Measurements from ENCODE around the gene TOMM5. TPM values are rescaled to one million over a fixed set of nuclear protein-coding genes. Genes with fewer than 3 reads are reported as not detected.

Gene TOMM5
- total RNA-seq, 8 experiments from 2014 or later = 121 to 314 (median 160) TPM

DNA sequence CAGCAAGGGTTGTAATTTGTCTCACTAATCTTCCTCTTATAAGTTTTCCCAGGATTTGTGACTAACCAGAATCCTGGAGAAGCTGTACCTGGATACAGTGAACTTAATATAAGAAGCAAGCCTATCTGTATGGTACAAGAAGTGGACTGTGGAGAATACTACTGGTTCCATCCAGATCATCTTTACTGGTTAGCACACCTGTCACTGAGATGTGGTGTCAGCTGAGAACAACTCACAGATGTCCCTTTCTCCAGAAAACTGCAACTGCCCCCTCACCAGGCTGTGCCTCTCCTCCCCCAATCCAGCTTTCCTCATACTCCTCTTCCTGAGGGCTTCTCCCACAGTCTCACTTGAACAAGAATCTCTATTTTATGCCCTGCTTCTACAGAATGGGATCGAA lies 21.1 kb downstream of the TOMM5 start:
- Histone ChIP-seq H3K27ac (no peak overlapping the region), H3K4me1 (replicated peaks in 1 of 2) (peaks cover 23 to 25% of the 10 kb centered on the region in 2 donors), H3K4me3 (no peak overlapping the region)
- 40 to 100% (median 100%) methylated on average over 1 of the region's 1 CpG; no CpG with 5 or more reads in 5 of the 10 experiments for WGBS, 10 experiments
- in situ Hi-C loops (cut with MboI; ENCODE audit: low pct_unique_long_range_greater_than_20kb in 2 of 9, low sequenced_read_pairs in 9 of 9, unreplicated experiment in 9 of 9) = no loop called here
- no peak for ATAC-seq (replicated peaks in 6 of 8)

DNA sequence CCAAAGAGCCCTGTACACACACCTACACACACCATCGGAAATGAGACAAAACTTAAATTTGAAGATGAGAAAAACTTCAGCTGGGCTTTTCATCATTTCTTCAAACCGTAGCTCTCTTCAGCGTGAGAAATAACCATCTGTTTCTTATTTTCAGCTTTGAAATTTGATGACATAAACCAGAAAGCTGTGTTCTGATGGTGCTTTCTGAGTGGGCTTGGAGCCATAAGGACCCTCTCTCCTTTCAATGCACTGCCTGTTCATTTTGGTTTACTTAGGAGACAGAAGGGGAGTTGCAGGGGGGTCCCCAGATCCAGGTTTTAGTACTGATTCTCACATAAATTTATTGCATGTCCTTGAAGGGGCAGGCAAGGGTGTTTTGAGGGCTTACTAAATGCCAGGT lies 25.7 kb downstream of the TOMM5 start:
- 18 to 100% (median 96%) methylated on average over 1 to 3 of the region's 3 CpGs; no CpG with 5 or more reads in 2 of the 10 experiments for WGBS, 10 experiments
- Histone ChIP-seq H3K4me1 (replicated peaks in 1 of 2) (no peaks in the 10 kb centered on the region), H3K27ac (no peak overlapping the region), H3K4me3 (no peak overlapping the region)
- in situ Hi-C loops (cut with MboI; ENCODE audit: low pct_unique_long_range_greater_than_20kb in 2 of 9, low sequenced_read_pairs in 9 of 9, unreplicated experiment in 9 of 9) = no loop called here
- ATAC-seq (replicated peaks in 6 of 8) = no peak

DNA sequence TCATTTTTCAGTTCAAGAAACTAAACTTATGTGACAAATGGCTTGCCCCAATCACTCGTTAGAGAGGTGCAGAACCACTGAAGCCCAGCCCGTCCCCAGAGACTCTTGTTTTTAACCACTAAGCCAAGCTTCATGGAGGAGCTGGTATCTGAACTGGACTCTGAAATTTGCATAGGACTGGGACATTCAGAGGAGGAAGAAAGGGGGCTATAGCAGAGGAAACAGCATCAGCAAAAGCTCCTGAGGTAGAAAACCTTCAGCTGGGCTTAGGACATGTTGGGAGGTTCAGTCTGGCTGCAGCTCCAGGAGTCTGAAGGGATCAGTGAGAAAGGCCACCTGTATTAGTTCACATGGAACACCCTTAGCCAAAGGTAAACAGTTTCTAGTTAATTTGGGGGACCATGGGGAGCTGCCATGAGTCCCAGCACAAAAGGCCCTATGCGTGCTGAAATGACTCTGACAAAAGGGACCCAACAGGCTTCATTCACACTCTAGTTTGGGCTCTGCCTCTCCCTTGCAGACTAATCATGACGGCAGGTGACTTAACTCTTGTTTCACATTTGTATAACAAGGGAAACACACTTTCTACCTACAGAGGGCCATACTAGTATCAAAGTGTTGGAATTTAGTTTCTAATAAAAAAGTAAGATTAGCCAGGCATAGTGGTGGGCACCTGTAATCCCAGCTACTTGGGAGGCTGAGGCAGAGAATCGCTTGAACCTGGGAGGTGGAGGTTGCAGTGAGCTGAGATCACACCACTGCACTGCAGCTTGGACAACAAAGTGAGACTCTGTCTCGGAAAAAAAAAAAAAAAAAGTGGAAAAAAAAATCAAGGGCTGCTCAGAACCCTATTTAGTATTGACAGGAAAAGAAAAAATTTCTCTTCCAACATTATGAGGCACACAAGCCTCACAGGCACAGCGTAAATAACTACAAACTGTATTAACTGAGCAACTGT lies 26.5 kb downstream of the TOMM5 start:
- no peak for ATAC-seq (replicated peaks in 6 of 8)
- WGBS, 10 experiments = 28 to 100% (median 88%) methylated on average over 1 to 7 of the region's 7 CpGs

DNA sequence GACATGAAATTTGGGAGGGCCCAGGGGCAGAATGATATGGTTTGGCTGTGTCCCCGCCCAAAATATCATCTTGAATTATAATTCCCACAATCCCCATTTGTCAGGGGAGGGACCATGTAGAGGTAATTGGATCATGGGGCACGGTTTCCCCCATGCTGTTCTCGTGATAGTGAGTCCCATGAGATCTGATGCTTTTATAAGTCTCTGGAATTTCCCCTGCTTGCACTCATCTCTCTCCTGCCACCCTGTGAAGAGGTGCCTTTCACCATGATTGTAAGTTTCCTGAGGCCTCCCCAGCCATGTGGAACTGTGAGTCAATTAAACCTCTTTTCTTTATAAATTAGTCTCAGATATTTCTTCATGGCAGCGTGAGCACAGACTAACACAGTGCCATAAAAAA lies 27.5 kb downstream of the TOMM5 start:
- no peak for ATAC-seq (replicated peaks in 6 of 8)
- 60 to 100% (median 91%) methylated on average over 1 to 4 of the region's 4 CpGs; no CpG with 5 or more reads in 2 of the 10 experiments for WGBS, 10 experiments
- in situ Hi-C loops (cut with MboI; ENCODE audit: low pct_unique_long_range_greater_than_20kb in 2 of 9, low sequenced_read_pairs in 9 of 9, unreplicated experiment in 9 of 9) = no loop called here
- Histone ChIP-seq H3K27ac (no peak overlapping the region), H3K4me1 (replicated peaks in 1 of 2) (no peaks in the 10 kb centered on the region), H3K4me3 (no peak overlapping the region)

More for the DNA sequence above, 26.5 kb downstream of the TOMM5 start:
- in situ Hi-C loops (cut with MboI; ENCODE audit: low pct_unique_long_range_greater_than_20kb in 2 of 9, low sequenced_read_pairs in 9 of 9, unreplicated experiment in 9 of 9) = no loop called here
- Histone ChIP-seq H3K4me1 (replicated peaks in 1 of 2) (no peaks in the 10 kb centered on the region), H3K4me3 (no peak overlapping the region), H3K27ac (no peak overlapping the region)

DNA sequence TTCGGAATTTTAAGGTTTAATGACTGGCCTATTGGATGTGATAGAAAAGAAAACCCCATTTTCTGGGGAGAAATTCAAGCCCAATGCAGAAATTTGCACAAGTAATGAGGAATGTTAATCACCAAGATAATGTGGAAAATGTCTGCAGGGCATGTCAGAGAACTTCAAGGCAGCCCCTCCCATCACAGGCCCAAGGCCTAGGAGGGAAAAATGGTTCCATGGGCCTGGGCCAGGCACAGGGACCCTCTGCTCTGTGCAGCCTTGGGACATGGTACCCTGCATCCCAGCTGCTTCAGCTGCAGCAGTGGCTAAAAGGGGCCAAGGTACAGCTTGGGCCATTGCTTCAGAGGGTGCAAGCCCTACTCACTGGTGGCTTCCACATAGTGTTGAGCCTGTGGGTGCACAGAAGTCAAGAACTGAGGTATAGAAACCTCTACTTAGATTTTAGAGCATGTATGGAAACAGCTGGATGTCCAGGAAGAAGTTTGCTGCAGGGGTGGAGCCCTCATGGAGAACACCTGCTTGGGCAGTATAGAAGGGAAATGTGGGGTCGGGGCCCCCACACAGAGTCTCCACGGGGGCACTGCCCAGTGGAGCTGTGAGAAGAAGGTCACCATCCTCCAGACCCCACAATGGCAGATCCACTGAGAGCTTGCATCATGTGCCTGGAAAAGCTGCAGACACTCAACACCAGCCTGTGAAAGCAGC lies 28.4 kb downstream of the TOMM5 start:
- peak in 2 of 8 experiments; percentile 26 to 56 for ATAC-seq (replicated peaks in 6 of 8)
- WGBS, 10 experiments = 0 to 100% (median 69%) methylated on average over 1 to 3 of the region's 3 CpGs; no CpG with 5 or more reads in 3 of the 10 experiments
- Histone ChIP-seq H3K4me1 (replicated peaks in 1 of 2) (no peaks in the 10 kb centered on the region), H3K27ac (no peak overlapping the region), H3K4me3 (no peak overlapping the region)
- in situ Hi-C loops (cut with MboI; ENCODE audit: low pct_unique_long_range_greater_than_20kb in 2 of 9, low sequenced_read_pairs in 9 of 9, unreplicated experiment in 9 of 9) = no loop called here

DNA sequence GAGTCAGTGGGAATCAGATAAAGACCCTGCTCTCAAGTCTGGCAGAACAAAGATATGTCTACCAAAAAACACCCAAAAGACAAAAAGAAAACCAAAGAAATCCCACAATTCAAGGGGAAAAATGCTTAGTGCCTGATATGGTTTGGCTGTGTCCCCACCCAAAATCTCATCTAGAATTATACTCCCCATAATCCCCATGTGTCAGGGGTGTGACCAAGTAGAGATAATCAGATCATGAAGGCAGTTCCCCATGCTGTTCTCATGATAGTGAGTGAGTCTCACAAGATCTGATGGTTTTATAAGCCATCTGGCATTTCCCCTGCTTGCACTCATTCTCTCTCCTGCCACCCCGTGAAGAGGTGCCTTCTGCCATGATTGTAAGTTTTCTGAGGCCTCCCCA lies 29.6 kb downstream of the TOMM5 start:
- H3K4me1 ChIP-seq (replicated peaks in 1 of 2) = no peaks in the 10 kb centered on the region
- 0 to 100% (median 90%) methylated on average over 1 of the region's 1 CpG; no CpG with 5 or more reads in 4 of the 10 experiments for WGBS, 10 experiments
- in situ Hi-C loops (cut with MboI; ENCODE audit: low pct_unique_long_range_greater_than_20kb in 2 of 9, low sequenced_read_pairs in 9 of 9, unreplicated experiment in 9 of 9) = no loop called here
- no peak overlapping the region for H3K27ac ChIP-seq
- no peak overlapping the region for H3K4me3 ChIP-seq
- ATAC-seq (replicated peaks in 6 of 8) = peak in 2 of 8 experiments; percentile 60 to 62

DNA sequence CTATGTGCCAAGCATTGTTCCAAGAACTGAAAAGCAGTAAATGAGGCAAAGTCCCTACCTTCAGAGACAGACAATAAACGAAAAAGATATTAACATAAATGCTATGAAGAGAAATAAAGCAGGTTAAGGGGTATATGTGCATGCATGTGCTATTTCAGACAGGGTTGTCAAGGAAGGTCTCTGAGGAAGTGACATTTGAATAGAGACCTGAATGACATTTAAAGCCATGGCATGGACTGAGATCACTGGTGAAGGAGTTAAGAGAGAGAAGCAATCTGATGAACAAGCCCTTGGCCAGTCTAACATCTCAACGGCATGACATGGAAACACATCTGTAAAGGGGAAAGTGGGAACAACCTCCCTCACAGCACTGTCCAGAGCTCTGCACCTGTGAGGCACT lies 30.7 kb downstream of the TOMM5 start:
- in situ Hi-C loops (cut with MboI; ENCODE audit: low pct_unique_long_range_greater_than_20kb in 2 of 9, low sequenced_read_pairs in 9 of 9, unreplicated experiment in 9 of 9) = no loop called here
- Histone ChIP-seq H3K4me1 (replicated peaks in 1 of 2) (no peaks in the 10 kb centered on the region), H3K4me3 (no peak overlapping the region), H3K27ac (no peak overlapping the region)
- 30 to 92% (median 86%) methylated on average over 1 to 2 of the region's 2 CpGs; no CpG with 5 or more reads in 2 of the 10 experiments for WGBS, 10 experiments
- no peak for ATAC-seq (replicated peaks in 6 of 8)

DNA sequence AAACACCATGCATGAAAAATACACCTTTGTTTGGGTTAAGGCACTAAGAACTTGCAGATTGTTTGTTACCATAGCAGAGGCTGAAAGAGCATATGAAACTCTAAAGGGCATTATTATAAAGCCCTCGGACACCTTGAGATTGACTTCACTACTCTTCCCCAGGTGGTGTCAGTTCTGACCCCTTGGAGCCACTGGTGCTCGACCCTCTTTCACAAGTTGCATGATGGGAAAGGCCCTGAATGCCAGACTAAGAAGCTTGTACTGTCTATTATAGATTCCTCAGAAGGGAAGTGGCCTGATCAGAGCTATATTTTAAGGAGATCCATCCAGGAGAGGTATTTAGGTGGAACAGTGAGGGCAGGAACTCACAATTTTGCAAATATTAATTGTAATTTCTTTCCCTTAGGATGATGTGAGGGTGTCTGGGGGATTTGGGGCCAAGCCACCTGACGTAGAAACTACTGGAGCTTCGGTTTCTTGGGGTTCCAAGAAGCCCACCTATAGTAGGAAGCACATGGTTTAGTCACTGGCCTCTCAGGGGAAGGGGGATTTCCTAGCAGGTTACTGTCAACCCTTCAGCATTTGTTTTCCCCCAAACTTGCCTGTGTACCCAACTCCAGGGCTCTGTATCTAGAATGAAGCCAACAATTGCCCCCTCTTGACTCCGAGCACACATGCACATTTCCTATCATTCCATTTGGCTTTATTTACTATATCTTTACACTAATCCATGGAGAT lies 32.4 kb downstream of the TOMM5 start:
- WGBS, 10 experiments = 90 to 100% (median 100%) methylated on average over 1 to 5 of the region's 5 CpGs; no CpG with 5 or more reads in 1 of the 10 experiments
- in situ Hi-C loops (cut with MboI; ENCODE audit: low pct_unique_long_range_greater_than_20kb in 2 of 9, low sequenced_read_pairs in 9 of 9, unreplicated experiment in 9 of 9) = no loop called here

DNA sequence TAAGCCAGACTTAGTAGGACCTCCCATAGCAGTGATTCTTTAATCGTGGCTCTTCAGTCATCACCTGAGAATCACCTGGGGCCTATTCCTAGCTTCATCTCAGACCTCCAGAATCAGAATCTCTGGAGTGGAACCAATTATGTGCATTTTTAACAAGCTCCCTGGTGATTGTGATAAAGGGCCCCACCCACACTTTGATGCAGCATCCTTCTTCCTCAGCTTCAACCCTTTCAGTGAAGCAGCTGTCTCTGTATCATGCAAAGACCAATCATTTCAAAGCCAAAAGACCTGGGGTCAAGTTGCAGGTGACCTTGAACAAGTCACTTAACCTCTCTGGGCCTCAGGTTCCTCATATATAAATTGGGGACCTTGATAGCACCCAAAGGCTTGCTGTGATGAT lies 33.3 kb downstream of the TOMM5 start:
- in situ Hi-C loops (cut with MboI; ENCODE audit: low pct_unique_long_range_greater_than_20kb in 2 of 9, low sequenced_read_pairs in 9 of 9, unreplicated experiment in 9 of 9) = no loop called here
- 14 to 100% (median 57%) methylated on average over 1 of the region's 1 CpG; no CpG with 5 or more reads in 5 of the 10 experiments for WGBS, 10 experiments

More for the DNA sequence above, 32.4 kb downstream of the TOMM5 start:
- no peak for ATAC-seq (replicated peaks in 6 of 8)
- H3K27ac ChIP-seq = no peak overlapping the region
- H3K4me3 ChIP-seq = no peak overlapping the region
- no peaks in the 10 kb centered on the region for H3K4me1 ChIP-seq (replicated peaks in 1 of 2)

DNA sequence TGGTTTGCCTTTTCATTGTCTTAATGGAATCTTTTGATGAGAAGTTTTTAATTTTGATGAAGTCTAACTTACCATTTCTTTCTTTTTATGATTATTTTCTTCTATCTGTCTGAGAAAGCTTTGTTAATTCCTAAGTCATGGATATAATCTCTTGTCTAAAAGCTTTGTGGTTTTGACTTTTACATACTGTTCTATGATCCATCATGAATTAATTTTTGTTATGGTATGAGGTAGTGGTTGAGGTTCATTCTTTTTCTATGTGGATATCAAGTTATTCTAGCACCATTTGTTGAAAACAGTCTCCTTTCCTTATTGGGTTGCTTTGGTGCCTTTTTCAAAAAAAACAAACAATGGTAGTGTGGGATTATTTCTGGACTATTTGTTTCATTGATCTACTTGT lies 36.6 kb downstream of the TOMM5 start:
- in situ Hi-C loops (cut with MboI; ENCODE audit: low pct_unique_long_range_greater_than_20kb in 2 of 9, low sequenced_read_pairs in 9 of 9, unreplicated experiment in 9 of 9) = no loop called here
- H3K27ac ChIP-seq = no peak overlapping the region
- ATAC-seq (replicated peaks in 6 of 8) = no peak
- no peaks in the 10 kb centered on the region for H3K4me1 ChIP-seq (replicated peaks in 1 of 2)
- H3K4me3 ChIP-seq = no peak overlapping the region

More for the DNA sequence above, 33.3 kb downstream of the TOMM5 start:
- no peak overlapping the region for H3K27ac ChIP-seq
- peak in 1 of 8 experiments; percentile 26 for ATAC-seq (replicated peaks in 6 of 8)
- no peaks in the 10 kb centered on the region for H3K4me1 ChIP-seq (replicated peaks in 1 of 2)
- H3K4me3 ChIP-seq = no peak overlapping the region

DNA sequence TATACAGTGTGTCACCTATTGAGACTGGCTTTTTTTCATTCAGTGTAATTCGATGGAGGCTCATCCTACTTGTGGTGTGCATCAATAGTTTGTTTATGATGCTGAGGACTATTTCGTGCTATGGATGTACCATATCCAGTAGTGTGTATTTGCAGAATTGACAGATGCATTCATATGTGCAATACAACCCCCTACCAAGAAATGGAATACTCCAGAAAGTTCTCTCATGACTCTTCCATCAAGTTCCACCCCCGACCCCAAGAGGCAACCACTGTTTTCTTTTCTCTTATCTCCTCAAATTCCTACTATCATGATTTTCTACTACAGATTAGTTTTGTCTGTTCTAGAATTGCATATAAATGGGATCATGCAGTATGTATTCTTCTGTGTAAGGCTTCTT lies 38.1 kb downstream of the TOMM5 start:
- H3K4me1 ChIP-seq (replicated peaks in 1 of 2) = no peaks in the 10 kb centered on the region
- no peak overlapping the region for H3K27ac ChIP-seq
- ATAC-seq (replicated peaks in 6 of 8) = no peak

DNA sequence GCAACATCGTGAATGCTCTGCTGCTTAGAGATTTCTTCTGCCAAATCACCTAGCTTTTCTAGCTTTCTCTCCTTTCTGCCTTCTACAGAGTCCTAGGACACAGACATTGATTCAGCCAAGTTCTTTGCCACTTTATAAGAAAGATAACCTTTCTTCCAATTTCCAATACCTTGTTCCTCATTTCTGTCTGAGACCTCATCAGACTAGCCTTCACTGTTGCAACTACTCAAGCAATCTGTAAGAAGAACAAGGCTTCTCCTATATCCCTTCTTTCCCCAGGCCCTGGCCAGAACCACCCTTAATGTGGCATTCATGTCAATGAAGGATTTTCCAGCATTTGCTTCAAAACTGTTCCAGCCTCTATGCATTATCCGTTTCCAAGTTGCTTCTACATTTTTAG lies 40.5 kb downstream of the TOMM5 start:
- ATAC-seq (replicated peaks in 6 of 8) = no peak
- WGBS, 10 experiments = 61 to 100% (median 90%) methylated on average over 1 to 2 of the region's 2 CpGs
- no peak overlapping the region for H3K27ac ChIP-seq
- in situ Hi-C loops (cut with MboI; ENCODE audit: low pct_unique_long_range_greater_than_20kb in 2 of 9, low sequenced_read_pairs in 9 of 9, unreplicated experiment in 9 of 9) = no loop called here
- no peaks in the 10 kb centered on the region for H3K4me1 ChIP-seq (replicated peaks in 1 of 2)
- H3K4me3 ChIP-seq = no peak overlapping the region

More for the DNA sequence above, 38.1 kb downstream of the TOMM5 start:
- in situ Hi-C loops (cut with MboI; ENCODE audit: low pct_unique_long_range_greater_than_20kb in 2 of 9, low sequenced_read_pairs in 9 of 9, unreplicated experiment in 9 of 9) = no loop called here
- 60 to 100% (median 80%) methylated on average over 1 to 3 of the region's 3 CpGs; no CpG with 5 or more reads in 2 of the 10 experiments for WGBS, 10 experiments
- H3K4me3 ChIP-seq = no peak overlapping the region

DNA sequence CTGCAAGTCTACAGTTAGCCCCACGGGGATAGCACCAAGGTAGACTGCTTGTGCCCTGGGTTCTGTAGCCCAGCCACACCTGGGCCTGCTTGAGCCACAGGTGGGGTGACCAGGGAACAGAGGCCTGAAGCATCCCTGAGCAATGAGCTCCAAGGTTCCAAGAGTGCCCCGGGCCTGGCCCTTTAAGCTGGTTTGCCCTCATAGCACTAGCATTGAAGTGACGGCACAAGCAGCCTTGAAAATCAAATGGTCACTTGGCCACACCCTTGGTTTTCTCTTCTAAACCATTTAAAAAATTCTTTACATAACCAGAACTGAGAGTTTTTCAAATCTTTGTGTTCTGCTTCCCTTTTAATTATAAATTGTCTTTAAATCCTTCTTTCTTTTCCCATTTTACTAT lies 40.9 kb downstream of the TOMM5 start:
- H3K4me1 ChIP-seq (replicated peaks in 1 of 2) = no peaks in the 10 kb centered on the region
- WGBS, 10 experiments = 53 to 100% (median 84%) methylated on average over 1 to 2 of the region's 3 CpGs; no CpG with 5 or more reads in 4 of the 10 experiments
- H3K27ac ChIP-seq = no peak overlapping the region
- H3K4me3 ChIP-seq = no peak overlapping the region
- in situ Hi-C loops (cut with MboI; ENCODE audit: low pct_unique_long_range_greater_than_20kb in 2 of 9, low sequenced_read_pairs in 9 of 9, unreplicated experiment in 9 of 9) = no loop called here
- no peak for ATAC-seq (replicated peaks in 6 of 8)

All from motor neuron (in vitro differentiated cells).